WTC11 (cell line): Measurements from ENCODE around the gene UBXN10. TPM values are rescaled to one million over a fixed set of nuclear protein-coding genes. Genes with fewer than 3 reads are reported as not detected.

Experiments
- ATAC-seq: fragments of 200-7000 bp; cut with Tn5 transposase; 2 replicates; pipeline ENCODE4 v1.10.0; 2021; ENCODE audit warnings: mild to moderate bottlenecking, moderate library complexity
- CTCF ChIA-PET: fragments of 300-600 bp; sonication (Branson Sonifier 250); formaldehyde crosslinking; loops from one replicate; lab custom pipeline; 2021; ENCODE audit warnings: antibody characterized with exemption; lab: Charles Lee
- POLR2A ChIA-PET: fragments of 350-600 bp; sonication (Branson Sonifier 250); formaldehyde crosslinking; loops from one replicate; lab custom pipeline; 2021; ENCODE audit warnings: antibody characterized with exemption; lab: Charles Lee
- DNase-seq: peaks from one replicate; pipeline ENCODE4 v3.0.0; 2021; ENCODE audit warnings: low spot score
- H3K27ac Mint-ChIP-seq: 2 replicates; pipeline ENCODE4 v1.8.0; 2021; ENCODE audit warnings: mixed read lengths
- H3K27me3 Mint-ChIP-seq: 2 replicates; pipeline ENCODE4 v1.8.0; 2021; ENCODE audit warnings: low read depth, mild to moderate bottlenecking, moderate library complexity, mixed read lengths
- H3K36me3 Mint-ChIP-seq: 2 replicates; pipeline ENCODE4 v1.8.0; 2021; ENCODE audit warnings: mixed read lengths
- H3K4me1 Mint-ChIP-seq: 2 replicates; pipeline ENCODE4 v1.8.0; 2022; ENCODE audit warnings: mixed read lengths
- H3K4me3 Mint-ChIP-seq: 2 replicates; pipeline ENCODE4 v1.8.0; 2021; ENCODE audit warnings: mild to moderate bottlenecking, moderate library complexity, mixed read lengths
- H3K9me3 Mint-ChIP-seq: 2 replicates; pipeline ENCODE4 v1.8.0; 2021; ENCODE audit warnings: mixed read lengths
- ATF1 ChIP-seq: sonication (generic); formaldehyde crosslinking; IDR thresholded peaks from 2 replicates; pipeline ENCODE4 v1.8.1; 2023; ENCODE audit warnings: mild to moderate bottlenecking, moderate library complexity, missing genetic modification reagents
- CTCF ChIP-seq: fragments of 200-600 bp; IDR thresholded peaks from 2 replicates; pipeline ENCODE4 v1.8.0; 2022; ENCODE audit warnings: antibody characterized with exemption
- GRHL2 ChIP-seq: fragments of 250-450 bp; sonication (Bioruptor Pico); IDR thresholded peaks from 2 replicates; pipeline ENCODE4 v1.8.0; 2022; ENCODE audit warnings: mild to moderate bottlenecking, moderate library complexity; ENCODE audit not compliant: insufficient replicate concordance, severe bottlenecking
- OVOL2 ChIP-seq: fragments of 250-450 bp; sonication (Bioruptor Pico); IDR thresholded peaks from 2 replicates; pipeline ENCODE4 v1.9.0; 2021; ENCODE audit warnings: mild to moderate bottlenecking, borderline replicate concordance
- RORB ChIP-seq: fragments of 250-450 bp; sonication (Bioruptor Pico); IDR thresholded peaks from 2 replicates; pipeline ENCODE4 v1.9.0; 2021; ENCODE audit warnings: mild to moderate bottlenecking
- ZNF219 ChIP-seq: sonication (generic); formaldehyde crosslinking; IDR thresholded peaks from 2 replicates; pipeline ENCODE4 v1.8.0; 2023; ENCODE audit warnings: missing genetic modification reagents, mild to moderate bottlenecking, borderline replicate concordance
- ZNF423 ChIP-seq: fragments of 250-450 bp; sonication (Bioruptor Pico); IDR thresholded peaks from 2 replicates; pipeline ENCODE4 v2.1.2; 2022; ENCODE audit warnings: mild to moderate bottlenecking, moderate library complexity
- total RNA-seq: library from RNA; stranded (reverse); gene quantifications from 3 replicates; pipeline ENCODE4 v1.2.3, GENCODE V29; 2021

UBXN10 gene
- total RNA-seq, 1 experiment from 2014 or later, result 0.52 TPM

- Mint-ChIP-seq H3K9me3 (0 out of 2 replicates have a peak, but pooled peaks cover 5% of the 10 kb centered on the region), H3K36me3 (no peaks in the 10 kb centered on the region), H3K4me1 (peaks cover 29% of the 10 kb centered on the region), H3K27me3 (no peaks in the 10 kb centered on the region), H3K4me3 (no peak overlapping the region), H3K27ac (no peak overlapping the region)
- TF ChIP-seq RORB, result no peak
- no peak for TF ChIP-seq OVOL2 (CRISPR knock-in tag)
- CTCF ChIA-PET, result interaction anchor here (1.4 to 1.6 kb wide), 2 partner anchors 145 to 152 kb away, joined by 4 to 5 read pairs; no protein-coding TSS in a partner anchor
- no peak for ATAC-seq
- POLR2A ChIA-PET, result no interaction called here
- no peak for DNase-seq
Measured at GRCh38 chr1:20210736-20211460, 25.0 kb downstream of the UBXN10 start.

GRCh38 chr1:20211511-20211931 lies 25.6 kb downstream of the UBXN10 start:
- H3K27ac Mint-ChIP-seq, result no peak overlapping the region
- POLR2A ChIA-PET, result no interaction called here
- H3K27me3 Mint-ChIP-seq, result no peaks in the 10 kb centered on the region
- CTCF ChIA-PET, result interaction anchor here (1.4 to 2.4 kb wide), 6 partner anchors 12 to 237 kb away, joined by 4 to 41 read pairs (median 14); no protein-coding TSS in a partner anchor
- peaks cover 29% of the 10 kb centered on the region for H3K4me1 Mint-ChIP-seq
- H3K9me3 Mint-ChIP-seq, result peaks cover 11% of the 10 kb centered on the region
- H3K4me3 Mint-ChIP-seq, result no peak overlapping the region
- TF ChIP-seq RORB, result no peak
- TF ChIP-seq CTCF, result no peak
- peaks cover 3% of the 10 kb centered on the region; the same call in 1 of the 2 replicates for H3K36me3 Mint-ChIP-seq
- ATAC-seq, result no peak
- no peak for DNase-seq

- ATAC-seq, result no peak
- TF ChIP-seq ATF1 (CRISPR knock-in tag) (no peak), GRHL2 (no peak)
- TF ChIP-seq, all 79 proteins: peak for 0
- no peak for DNase-seq
- no peak overlapping the region for H3K4me3 Mint-ChIP-seq
- CTCF ChIA-PET, result interaction anchor here (0.6 to 2.4 kb wide), 55 partner anchors 11 to 574 kb away, joined by 3 to 41 read pairs (median 6); partner anchors contain the start of genes CAMK2N1, HP1BP3, MUL1 and VWA5B1
- H3K9me3 Mint-ChIP-seq, result peaks cover 13% of the 10 kb centered on the region
- H3K27me3 Mint-ChIP-seq, result no peaks in the 10 kb centered on the region
- H3K27ac Mint-ChIP-seq, result no peak overlapping the region
- POLR2A ChIA-PET, result interaction anchor here (1.2 kb wide), 1 partner anchor 133 kb away, joined by 3 read pairs; no protein-coding TSS in a partner anchor
- H3K36me3 Mint-ChIP-seq, result peaks cover 4% of the 10 kb centered on the region; the same call in 1 of the 2 replicates
- H3K4me1 Mint-ChIP-seq, result peaks cover 29% of the 10 kb centered on the region
Measured at GRCh38 chr1:20212085-20212684, 26.3 kb downstream of the UBXN10 start.

GRCh38 chr1:20212685-20213331 lies 26.9 kb downstream of the UBXN10 start:
- ATAC-seq, result peak; percentile 95
- DNase-seq, result peak; percentile 91
- no peaks in the 10 kb centered on the region for H3K27me3 Mint-ChIP-seq
- H3K36me3 Mint-ChIP-seq, result peaks cover 4% of the 10 kb centered on the region; the same call in 1 of the 2 replicates
- TF ChIP-seq ATF1 (CRISPR knock-in tag), result no peak
- TF ChIP-seq CTCF, result peak; percentile 53
- no peak for TF ChIP-seq ZNF219
- peak; percentile 51; the same call in 1 of the 2 replicates for TF ChIP-seq ZNF423 (CRISPR knock-in tag)
- no peak for TF ChIP-seq RORB
- peak overlapping the region; percentile 39 for H3K4me3 Mint-ChIP-seq
- H3K27ac Mint-ChIP-seq, result peak overlapping the region; percentile 78; the same call in 1 of the 2 replicates
- peaks cover 13% of the 10 kb centered on the region for H3K9me3 Mint-ChIP-seq
- CTCF ChIA-PET, result interaction anchor here (0.5 to 2.4 kb wide), 91 partner anchors 11 to 1490 kb away, joined by 3 to 41 read pairs (median 4); partner anchors contain the start of genes CAMK2N1, HP1BP3, MUL1 and OTUD3
- H3K4me1 Mint-ChIP-seq, result peaks cover 29% of the 10 kb centered on the region
- POLR2A ChIA-PET, result interaction anchor here (0.7 to 1.2 kb wide), 3 partner anchors 132 to 281 kb away, joined by 3 read pairs; no protein-coding TSS in a partner anchor
